HL-60/S4 treated with phorbol 12-myristate 13-acetate at 8.2 ng/mL for 4 days and 3 days (cell line): ENCODE data around the gene TREML2.

Source experiments
- in situ Hi-C: fragments of 300-500 bp; cut with MboI; formaldehyde crosslinking; loops from 2 replicates; pipeline ENCODE4 v1.15.0; 2022; ENCODE audit warnings: low sequenced_read_pairs

TREML2 gene

DNA sequence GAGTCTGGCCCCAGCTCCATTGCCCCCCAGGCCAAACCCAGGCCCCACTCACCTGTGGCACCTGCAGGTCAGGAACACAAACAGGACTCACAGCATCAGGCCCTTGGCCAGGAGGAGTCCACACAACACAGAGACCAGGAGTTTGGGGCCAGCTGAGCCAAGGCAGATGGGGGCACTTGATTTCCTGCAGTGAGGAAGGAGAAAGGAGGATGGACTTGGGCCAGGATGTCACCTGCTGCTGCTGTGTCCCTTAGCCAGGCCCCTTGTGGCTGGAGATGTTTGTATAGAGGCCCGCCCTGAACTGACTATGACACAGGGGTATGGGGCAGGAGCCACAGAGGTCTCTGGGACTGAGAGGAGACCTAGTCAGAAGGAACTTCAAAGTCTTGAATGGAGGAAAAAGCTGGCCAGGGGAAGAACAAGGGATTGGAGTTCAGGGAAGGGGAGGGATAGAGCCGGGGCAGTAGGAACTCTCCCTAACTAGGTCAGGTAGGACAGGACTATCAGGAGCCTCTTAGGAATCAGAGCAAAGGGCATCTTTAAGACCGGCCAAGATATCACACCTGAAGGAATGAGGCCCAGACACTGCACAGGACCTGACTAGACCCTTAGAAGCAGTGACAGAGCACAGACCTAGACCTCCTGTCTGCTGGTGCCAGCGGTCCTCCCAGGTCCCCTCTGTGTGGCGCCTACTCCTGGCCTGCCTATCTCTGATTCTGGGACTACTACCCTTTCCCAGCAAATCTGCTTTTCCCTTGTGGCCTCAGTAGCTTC, 8.8 kb upstream of the TREML2 start:
- in situ Hi-C loops: no loop called here

DNA sequence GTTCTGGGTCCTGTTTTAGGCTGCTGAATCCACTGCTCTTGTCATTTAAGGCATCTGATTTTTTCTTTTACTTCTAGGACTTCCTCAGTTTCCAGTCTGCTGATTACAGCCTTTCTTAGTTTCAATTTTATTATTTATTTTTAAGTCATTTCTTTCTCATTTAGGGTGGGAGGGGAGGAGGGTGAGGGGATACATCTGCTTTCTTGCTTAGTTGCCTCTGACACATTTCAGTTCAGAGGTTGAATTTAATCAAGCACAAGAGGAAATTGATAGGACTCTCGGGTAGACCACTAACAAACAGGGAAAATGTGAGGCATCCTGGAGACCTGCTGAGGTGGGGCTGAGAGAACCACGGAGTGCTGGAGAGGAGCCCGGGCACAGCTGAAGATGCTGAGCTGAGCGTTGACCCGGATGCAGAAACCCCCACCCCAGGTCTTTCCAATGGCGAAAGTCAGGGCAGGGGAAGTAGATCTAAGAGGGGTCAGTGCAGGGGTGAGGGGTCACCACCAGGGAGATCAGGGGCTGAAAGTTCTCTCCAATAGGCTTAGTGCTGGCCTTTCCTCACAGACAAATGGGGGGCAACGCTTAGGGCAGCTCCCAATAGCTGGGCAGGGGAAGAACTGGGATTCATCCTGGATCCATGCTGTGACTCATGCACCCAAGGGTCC, 7.6 kb upstream of the TREML2 start:
- in situ Hi-C loops: no loop called here

DNA sequence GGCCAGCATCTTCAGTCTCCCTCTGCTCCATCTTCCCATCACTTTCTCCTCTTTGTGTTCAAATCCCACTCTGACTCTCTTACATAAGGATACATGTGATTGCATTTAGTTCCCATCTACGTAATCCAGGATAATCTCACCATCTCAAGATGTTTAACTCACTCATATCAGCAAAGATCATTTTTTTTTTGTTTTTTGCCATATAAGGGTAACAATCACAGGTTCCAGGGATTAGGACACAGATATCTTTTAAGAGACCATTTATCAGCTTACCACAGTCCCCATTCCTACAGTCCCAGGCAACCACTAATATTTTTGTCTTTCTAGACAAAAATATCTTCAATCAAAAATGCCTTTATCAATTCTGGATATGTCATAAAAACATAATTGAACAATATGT, 3.2 kb upstream of the TREML2 start:
- in situ Hi-C loops: no loop called here

DNA sequence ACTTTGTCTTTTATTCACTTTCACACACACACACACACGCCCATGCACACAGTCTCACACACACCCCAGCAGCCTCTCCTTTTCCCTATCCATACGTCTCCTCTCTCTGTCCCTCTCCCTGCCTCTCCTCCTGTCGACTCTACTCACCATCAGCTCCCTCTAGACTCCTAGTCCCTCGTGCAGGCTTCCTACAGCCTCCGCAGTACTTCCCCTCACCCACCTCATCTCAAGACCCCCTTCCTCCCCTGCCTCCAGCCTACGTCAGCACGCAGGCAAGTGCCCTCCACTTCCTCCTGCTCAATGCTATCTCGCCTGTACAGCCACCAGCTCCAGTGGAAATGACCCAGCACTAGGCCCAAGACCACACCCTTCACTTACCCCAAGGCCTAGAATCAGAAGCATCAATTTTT, 820 bp upstream of the TREML2 start:
- in situ Hi-C loops: no loop called here

DNA sequence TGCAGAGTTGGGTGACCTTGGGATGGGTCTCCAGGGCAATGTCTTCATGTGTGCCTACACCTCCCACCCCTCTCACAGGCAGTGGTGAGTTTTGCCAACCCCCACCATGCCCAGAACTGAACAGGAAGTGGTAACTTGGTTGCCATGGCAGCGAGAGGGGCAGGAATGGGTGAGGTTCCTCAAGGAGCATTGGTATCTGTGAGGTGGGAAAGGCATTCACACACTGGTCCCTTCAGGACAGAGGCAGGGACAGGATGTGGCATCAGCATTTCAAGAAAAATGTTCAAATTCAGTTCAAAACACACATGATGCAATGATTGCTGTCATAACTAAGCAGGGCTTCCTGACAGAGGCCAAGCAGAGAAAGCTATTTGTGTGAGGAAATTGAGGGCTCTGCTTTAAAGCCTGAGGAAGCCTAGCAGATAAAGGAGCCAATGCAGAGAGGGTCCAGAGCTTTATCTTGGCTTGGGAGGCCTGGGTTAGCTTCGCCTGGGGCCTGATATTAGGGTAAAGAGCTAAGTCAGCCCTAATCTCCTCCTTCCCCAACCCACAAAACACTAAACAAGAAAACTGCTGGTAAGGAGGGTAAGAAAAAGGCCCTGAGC, 551 bp downstream of the TREML2 start:
- in situ Hi-C loops: no loop called here

DNA sequence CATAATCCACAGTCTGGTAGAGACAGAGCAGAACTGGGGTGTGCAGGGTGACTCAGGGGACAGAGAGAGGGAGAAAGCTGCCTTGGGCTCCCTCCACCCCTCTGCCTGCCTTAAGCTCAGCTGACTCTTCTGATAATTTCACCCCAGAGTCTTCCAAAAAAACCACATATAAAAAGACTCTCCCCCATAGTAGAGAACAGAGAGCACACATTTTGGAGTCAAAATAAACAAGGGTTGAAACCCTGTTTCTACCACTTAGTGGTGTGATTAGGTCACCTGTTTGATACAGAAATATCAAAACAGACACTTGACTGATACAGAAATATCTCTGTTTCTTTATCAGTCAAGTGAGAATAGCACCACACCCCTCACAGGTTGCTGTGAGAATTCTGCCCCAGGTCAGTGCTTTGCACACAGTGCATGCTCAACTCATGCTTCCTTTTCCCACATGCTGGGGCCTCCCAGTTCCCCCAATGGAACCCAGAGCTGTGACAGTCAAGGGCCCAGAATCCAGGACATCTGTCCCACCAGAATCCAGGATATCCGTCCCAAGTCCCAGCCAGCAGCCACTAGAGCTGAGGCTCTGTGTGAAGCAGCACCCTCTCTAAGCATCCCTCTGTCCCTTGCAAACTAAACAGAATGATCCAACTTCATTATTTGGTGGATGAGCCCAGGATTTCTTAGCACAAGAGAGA, 1.2 kb downstream of the TREML2 start:
- in situ Hi-C loops: loop anchor here (10.0 to 25.0 kb wide), 2 partner anchors 112 to 115 kb away; no protein-coding TSS in a partner anchor

DNA sequence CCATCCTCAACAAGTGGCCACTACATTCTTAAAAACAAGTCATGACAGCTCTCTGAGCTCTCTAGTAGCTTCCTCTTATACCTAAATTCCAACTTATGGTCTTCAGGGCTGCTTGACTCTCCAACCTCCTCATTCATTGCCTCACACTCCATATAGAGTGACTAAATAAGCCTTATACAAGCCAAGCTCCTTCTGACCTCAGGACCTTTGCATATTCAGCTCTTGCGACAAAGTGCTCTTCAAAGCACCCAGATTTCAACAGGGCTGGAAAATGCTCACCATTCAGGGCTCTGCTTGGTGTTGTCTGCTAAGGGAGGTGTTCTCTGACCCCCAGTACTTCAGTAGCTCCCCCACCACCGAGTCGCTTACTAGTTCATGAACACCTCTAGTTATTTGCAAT, 3.7 kb downstream of the TREML2 start:
- in situ Hi-C loops: loop anchor here (10.0 to 25.0 kb wide), 2 partner anchors 110 to 118 kb away; no protein-coding TSS in a partner anchor

DNA sequence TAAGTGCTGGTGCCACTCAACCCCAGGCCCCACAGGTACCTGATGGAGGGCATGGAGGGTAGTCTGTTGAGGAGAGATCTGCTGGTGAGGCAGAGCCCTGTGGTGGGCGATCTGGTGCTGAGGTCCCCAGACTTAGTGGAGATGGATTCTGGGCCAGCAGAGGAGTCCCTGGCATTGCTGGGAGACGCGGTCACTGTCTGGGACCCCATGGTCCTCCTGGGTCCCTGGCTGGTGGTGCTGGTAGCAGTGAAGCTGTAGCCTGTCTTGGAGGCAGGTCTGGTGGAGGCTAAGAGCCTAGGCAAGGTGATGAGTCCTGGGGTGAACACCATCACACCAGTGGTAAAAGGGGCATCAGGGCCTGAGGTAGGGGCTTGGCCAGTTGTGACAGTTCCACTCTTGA, 6.6 kb downstream of the TREML2 start:
- in situ Hi-C loops: loop anchor here (10.0 to 25.0 kb wide), 2 partner anchors 107 to 120 kb away; no protein-coding TSS in a partner anchor

DNA sequence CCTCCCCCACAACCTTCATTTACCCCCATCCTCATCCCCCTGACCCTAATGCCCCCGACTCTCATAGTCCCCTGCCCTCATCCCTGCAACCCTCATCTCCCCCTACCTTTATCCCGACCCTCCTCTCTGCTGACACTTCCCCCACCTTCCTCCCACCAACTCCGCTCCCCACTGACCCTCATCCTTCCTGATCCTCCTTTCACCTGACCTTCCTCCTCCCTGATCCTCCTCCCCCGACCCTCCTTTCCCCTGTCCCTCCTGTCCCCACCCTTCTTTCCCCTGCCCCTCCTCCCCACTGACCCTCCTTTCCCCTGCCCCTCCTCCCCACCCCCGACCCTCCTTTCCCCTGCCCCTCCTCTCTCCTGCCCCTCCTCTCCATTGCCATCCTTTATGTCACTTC, 7.1 kb downstream of the TREML2 start:
- in situ Hi-C loops: loop anchor here (10.0 to 25.0 kb wide), 2 partner anchors 107 to 121 kb away; no protein-coding TSS in a partner anchor

DNA sequence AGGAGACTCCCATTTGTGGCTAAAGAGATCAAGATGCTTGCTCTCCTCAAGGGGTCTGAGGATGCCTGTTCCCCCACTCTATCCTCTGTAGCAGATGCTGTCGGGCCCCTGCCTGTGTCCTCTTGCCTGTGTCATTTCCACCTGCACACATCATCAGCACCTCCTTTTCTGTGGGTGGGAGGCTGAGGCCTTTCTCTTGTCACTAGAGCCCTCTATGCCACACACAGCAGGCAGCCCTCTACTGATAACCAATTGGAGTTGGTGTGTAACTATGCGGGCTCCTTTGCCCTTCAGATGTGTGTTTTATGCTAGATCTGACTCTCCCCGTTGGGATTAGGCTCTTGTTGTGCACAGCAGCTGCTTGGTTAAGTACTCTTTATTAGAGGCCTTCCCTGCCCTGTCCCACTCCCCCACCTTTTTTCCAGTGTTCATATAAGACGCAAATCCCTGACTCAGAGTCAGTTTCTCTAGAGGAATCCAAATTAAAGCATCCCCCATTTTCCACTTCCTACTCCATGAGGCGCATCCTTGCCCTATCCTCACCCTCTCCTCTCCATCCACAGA, 7.7 kb downstream of the TREML2 start:
- in situ Hi-C loops: loop anchor here (10.0 to 25.0 kb wide), 2 partner anchors 106 to 122 kb away; no protein-coding TSS in a partner anchor

DNA sequence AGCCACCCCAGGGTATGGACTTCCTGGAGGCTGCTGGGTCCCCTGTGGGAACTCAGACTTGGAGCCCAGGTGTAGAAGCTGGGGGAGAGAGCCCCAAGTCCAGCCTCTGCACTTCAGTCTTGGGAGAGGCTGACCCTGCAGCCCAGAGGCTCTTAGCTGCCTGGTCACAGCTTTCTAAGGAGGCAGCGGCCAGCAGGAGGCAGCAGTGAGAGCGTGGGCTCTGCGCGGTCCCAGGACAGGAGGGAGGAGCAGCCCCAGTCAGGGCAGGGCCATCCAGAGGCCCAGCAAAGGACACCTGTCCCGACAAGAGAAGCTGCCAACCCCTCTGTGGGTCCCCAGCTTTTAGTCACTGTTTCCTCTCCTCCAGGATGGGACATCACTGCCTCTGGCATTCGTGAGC, 9.4 kb downstream of the TREML2 start:
- in situ Hi-C loops: loop anchor here (10.0 to 25.0 kb wide), 2 partner anchors 104 to 123 kb away; no protein-coding TSS in a partner anchor

DNA sequence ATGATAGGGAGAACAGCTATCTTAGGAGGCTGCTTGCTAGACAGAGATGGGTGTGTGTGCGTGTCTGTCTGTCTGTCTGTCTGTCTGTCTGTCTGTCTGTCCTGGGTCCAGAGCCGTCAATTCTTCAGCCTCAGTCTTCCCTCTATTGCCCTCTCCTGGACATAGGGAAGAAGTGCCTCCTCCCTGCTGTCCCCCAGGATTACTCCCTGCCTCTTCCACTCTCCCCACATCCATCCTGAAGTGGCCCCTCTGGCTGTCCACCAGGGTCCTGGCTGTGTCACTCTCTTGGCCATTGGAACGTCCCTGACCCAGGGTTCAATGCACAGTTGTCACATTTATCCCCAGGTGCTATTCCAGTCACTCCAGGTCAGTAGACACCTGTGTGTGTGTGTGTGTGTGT, 10.2 kb downstream of the TREML2 start:
- in situ Hi-C loops: loop anchor here (10.0 to 25.0 kb wide), 2 partner anchors 103 to 124 kb away; no protein-coding TSS in a partner anchor

DNA sequence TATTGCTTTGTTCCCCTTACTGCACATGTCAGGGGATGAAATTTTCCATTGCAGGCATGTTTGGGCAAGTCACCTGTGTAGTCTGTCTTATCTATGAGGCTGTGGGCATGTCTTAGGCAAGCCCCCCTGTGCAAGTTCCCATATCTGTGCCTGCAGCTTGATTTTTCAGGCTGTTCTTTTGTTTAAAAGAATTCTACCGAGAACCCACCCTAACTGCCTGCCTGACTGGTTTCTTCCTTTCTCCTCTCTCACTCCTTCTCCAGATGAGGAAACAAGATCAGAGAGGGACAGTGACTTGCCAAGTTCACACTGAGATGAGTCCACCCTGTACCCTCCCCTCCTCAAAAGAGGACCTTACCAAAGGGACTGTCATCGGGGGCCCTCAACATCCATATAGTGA, 11.0 kb downstream of the TREML2 start:
- in situ Hi-C loops: loop anchor here (10.0 to 25.0 kb wide), 2 partner anchors 103 to 125 kb away; no protein-coding TSS in a partner anchor

DNA sequence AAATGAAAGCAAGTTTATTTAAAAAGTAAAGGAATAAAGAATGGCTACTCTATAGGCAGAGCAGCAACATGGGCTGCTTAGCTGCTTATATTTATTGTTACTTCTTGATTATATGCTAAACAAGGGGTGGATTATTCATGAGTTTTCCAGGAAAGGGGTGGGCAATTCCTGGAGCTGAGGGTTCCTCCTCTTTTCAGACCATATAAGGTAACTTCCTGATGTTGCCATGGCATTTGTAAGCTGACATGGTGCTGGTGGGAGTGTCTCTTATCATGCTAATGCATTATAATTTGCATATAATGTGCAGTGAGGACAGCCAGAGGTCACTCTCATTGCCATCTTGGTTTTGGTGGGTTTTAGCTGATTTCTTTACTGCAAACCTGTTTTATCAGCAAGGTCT, 11.9 kb downstream of the TREML2 start:
- in situ Hi-C loops: loop anchor here (25.0 kb wide), 1 partner anchor 102 kb away; no protein-coding TSS in a partner anchor

DNA sequence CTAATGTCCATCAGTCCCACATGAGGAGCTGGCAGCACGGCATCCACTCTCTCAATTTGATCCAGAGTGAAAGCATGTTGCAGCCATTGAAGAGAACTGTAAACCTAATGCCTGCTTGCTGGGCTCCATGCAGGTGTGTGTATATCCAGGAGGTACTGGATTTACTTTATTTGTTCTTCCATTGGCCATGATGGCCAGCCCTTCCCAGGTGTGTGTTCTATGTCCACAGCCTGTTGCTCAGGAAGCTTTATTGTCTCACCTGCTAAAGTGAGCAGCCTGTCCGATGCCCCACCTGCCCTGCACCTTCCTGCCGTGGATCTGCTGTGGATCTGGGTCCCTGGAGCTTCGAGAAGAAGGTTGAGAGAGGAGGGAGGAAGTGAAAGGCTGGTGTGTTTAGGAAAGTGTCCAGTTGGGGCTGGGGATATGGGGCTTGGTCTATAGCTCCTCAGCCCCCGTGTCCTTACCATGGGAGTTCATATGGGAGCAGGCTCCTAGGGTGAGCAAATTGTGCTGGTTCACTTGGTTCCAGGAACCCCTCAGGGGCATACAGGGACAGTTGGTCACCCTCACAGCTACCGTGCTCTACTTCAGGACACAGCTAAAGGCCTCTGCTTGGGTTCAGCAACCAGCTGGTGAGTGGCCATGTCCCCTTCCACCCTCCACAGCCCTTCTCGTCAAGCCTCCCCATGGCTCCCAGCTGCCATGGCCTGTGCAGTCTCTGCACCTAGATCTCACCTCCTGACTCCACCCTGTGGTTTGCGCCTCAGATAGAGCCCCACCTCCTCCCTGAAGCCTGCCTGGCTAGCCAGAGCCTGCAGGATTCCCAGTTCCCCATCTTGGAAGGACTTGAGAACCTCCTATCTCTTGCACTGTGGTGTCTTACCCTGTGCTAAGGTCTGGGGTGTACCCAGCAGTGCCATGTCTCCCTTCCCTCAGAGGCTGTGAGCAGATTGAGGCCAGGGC, 12.7 kb downstream of the TREML2 start:
- in situ Hi-C loops: loop anchor here (25.0 kb wide), 1 partner anchor 101 kb away; no protein-coding TSS in a partner anchor

DNA sequence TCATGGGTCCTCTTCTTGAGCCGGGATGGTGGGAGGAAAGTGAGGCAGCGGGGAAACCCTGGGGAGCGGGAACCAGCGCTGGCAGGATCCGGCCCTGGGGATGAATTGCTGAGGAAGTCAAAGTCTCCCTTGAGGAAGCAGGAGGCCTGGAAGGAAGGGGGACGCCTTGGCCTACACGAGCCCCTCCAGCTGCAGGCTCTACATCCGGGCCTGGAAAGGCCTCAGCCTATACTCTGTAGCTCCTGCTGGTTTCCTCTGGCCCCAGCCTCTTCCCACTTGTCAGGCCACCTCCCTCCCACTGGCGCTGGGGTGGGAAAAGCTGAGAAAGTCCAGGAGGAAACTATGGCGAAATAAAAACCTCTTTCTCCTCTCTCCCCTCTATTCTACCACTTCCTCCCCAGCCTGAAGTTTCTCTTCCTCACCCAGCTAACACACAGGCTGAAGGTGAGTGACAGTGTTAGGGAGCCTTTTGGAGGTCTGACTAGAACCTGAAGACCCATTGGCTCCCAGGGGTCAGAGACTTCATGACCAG, 14.9 kb downstream of the TREML2 start:
- in situ Hi-C loops: loop anchor here (25.0 kb wide), 1 partner anchor 99 kb away; no protein-coding TSS in a partner anchor

DNA sequence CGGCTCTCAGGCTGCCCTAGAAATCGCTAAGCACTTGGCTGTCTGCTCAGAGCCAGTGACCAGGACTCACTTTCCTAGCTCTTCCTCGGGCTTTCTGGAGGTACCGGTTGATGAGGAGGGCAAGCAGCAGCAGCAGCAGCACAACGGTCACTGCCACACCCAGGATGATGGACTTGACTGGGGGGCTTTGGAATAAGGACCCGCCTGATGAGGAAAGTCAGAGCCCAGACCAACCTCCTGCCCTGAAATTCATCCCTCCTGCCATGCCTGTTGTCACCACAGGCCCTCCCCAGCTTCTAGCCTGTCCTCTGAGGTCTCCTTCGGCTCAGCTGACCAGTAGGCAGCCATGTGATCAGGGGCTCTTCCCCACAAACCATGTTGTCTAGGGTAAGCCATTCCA, 16.2 kb downstream of the TREML2 start:
- in situ Hi-C loops: loop anchor here (25.0 kb wide), 1 partner anchor 97 kb away; no protein-coding TSS in a partner anchor
